Heart right ventricle (tissue), 16 donors: ENCODE measurements around the gene CSNK1G2. TPM values are rescaled to one million over a fixed set of nuclear protein-coding genes. Genes with fewer than 3 reads are reported as not detected.

Source experiments
- ATAC-seq, 8 donors: fragments of 200-7000 bp; cut with Tn5 transposase; one replicate each; pipeline ENCODE4 v1.9.1; 2020; ENCODE audit warnings: mild to moderate bottlenecking in 8 of 8, moderate library complexity in 8 of 8, moderate number of reproducible peaks in 1 of 8
- DNase-seq, 2 donors: peaks; one replicate each; pipeline ENCODE4 v3.0.0-alpha.2; 2020
- H3K27ac ChIP-seq, 10 donors: fragments of 200-600 bp; sonication (generic) in 2 of 10; one replicate each; pipeline versions ENCODE4 v1.5.0 to v1.8.0; 2020 to 2022; ENCODE audit warnings: mild to moderate bottlenecking in 3 of 10
- H3K27me3 ChIP-seq, 7 donors: fragments of 200-600 bp; one replicate each; pipeline ENCODE4 v1.8.0; 2021 to 2022; ENCODE audit warnings: mild to moderate bottlenecking in 2 of 7
- H3K36me3 ChIP-seq, 9 donors: fragments of 200-600 bp; sonication (generic) in 1 of 9; one replicate each; pipeline versions ENCODE4 v1.5.0 to v1.8.0; 2020 to 2022; ENCODE audit warnings: mild to moderate bottlenecking in 2 of 9
- H3K4me1 ChIP-seq, 9 donors: fragments of 200-600 bp; sonication (generic) in 1 of 9; one replicate each; pipeline versions ENCODE4 v1.5.0 to v1.8.0; 2020 to 2022; ENCODE audit warnings: mild to moderate bottlenecking in 4 of 9
- H3K4me3 ChIP-seq, 10 donors: fragments of 200-600 bp; sonication (generic) in 2 of 10; one replicate each; pipeline versions ENCODE4 v1.5.0 to v1.8.0; 2020 to 2022; ENCODE audit warnings: mild to moderate bottlenecking in 7 of 10, moderate library complexity in 2 of 10
- H3K9me3 ChIP-seq, 11 donors: fragments of 200-600 bp in 10 of 11; sonication (generic) in 2 of 11; one replicate each; pipeline versions ENCODE4 v1.5.0 to v1.8.0; 2013 to 2022; ENCODE audit warnings: mild to moderate bottlenecking in 2 of 11, control low read depth in 1 of 11, moderate library complexity in 1 of 11
- WGBS, 2 donors: extraction: QIAGEN DNeasy Blood & Tissue Kit; methylation state at CpG; one replicate each; pipeline ENCODE4 v1.1.7; 2013; ENCODE audit warnings: inconsistent platforms in 1 of 2; 5-methylcytosine and 5-hydroxymethylcytosine counted together
- intact Hi-C, 10 donors: fragments of 100-400 bp; cut with DNase I; formaldehyde crosslinking; loops; one replicate each; pipeline versions ENCODE4 v1.11.1 to v1.14.2; 2022
- polyA plus RNA-seq, 2 donors: library from polyadenylated mRNA; stranded (reverse); fragments of 200-250 nt; gene quantifications; one replicate each; pipeline ENCODE4 v1.2.3, GENCODE V29; 2013
- total RNA-seq, 10 donors: library from RNA; stranded (reverse); fragmentation: NEBNext Ultra II Directional in 3 of 10; extraction: Animal tissue kit (Norgen Biotek cat#: 25700) in 3 of 10; gene quantifications; one replicate each; pipeline versions ENCODE4 v1.2.1 to v1.2.4, GENCODE V29; 2021 to 2023
- TF ChIP-seq, protein P1 (sequence below), 9 donors: fragments of 200-600 bp; sonication (generic) in 2 of 9; IDR thresholded peaks; one replicate each; pipeline versions ENCODE4 v1.5.0 to v1.8.0; 2021 to 2022; ENCODE audit warnings: antibody characterized with exemption in 9 of 9, mild to moderate bottlenecking in 5 of 9, moderate library complexity in 1 of 9
- donor health status: Arrhythmogenic right ventricular cardiomyopathy.
- donor health status: ischemic (EF 13 %, LVEDD 7.1; RV severe dilation, severe dysfunction).
- donor health status: healthy with polysubstance abuse.
- donor health status: DM: no; HTN: yes; CAD: no.
- donor health status: DM: no; HTN: no; CAD: no.
- donor health status: ischemic (EF 25% LVEDD 6.9; RV normal size, moderate dysfunction).
- donor health status: ischemic (EF 25% LVEDD 5.7; RV mildly dilated, moderate dysfunction).
- donor health status: healthy.
- donor health status: DM: yes; HTN: yes; CAD: no.
- donor health status: Ischemic cardiomyopathy.
- donor health status: ischemic (EF 35%, LVEDD 5.7; RV mildly dilated, moderate dysfunction).
- donor health status: nonischemic (EF 11% LVEDD 7.7; RV severe dilation, severe dysfunction).
- donor health status: DM: yes; HTN: yes; CAD: no.
- donor health status: PGD.
- donor health status: ischemic (EF 29% LVEDD 5.4; RV normal size, mild dysfunction).
- donor health status: nonischemic (EF 23%, LVEDD 6.1; RV moderate dilation, normal function).

Gene CSNK1G2
- total and polyA plus RNA-seq, 12 donors, result 17.7 to 35.2 (median 23.9) TPM

DNA sequence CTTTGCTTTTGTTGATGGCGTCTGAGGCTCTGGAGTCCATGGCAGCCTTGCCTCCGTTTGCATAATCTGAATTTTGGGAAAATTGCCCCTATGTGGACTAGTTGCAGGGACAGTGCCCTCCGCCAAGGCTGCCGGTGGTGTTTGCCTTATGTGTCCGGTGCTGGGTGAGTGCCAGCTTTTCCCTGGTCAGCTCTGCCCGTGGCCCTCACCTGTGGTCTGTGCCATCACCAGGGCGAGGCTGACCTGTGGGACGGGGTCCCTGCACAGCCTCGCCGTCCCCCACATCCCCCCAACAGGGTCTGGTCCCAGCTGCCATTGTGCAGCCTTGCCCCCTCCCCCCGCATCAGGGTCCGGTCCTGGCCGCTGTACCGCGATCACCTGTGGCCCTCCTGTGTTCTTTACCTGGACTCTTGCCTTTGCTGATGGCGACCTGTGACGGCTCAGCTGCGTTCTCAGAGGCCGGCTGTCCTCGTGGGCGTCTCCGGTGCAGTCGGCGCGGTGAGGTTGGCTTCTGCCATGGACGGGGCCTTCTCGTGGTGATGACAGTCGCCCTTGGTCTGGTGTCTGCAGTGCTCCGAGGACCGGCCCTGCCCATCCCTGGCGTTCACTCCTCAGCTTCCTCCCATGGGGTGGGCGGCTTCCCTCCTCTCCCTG is 12.6 kb downstream of the CSNK1G2 start:
- TF ChIP-seq, protein P1, sequence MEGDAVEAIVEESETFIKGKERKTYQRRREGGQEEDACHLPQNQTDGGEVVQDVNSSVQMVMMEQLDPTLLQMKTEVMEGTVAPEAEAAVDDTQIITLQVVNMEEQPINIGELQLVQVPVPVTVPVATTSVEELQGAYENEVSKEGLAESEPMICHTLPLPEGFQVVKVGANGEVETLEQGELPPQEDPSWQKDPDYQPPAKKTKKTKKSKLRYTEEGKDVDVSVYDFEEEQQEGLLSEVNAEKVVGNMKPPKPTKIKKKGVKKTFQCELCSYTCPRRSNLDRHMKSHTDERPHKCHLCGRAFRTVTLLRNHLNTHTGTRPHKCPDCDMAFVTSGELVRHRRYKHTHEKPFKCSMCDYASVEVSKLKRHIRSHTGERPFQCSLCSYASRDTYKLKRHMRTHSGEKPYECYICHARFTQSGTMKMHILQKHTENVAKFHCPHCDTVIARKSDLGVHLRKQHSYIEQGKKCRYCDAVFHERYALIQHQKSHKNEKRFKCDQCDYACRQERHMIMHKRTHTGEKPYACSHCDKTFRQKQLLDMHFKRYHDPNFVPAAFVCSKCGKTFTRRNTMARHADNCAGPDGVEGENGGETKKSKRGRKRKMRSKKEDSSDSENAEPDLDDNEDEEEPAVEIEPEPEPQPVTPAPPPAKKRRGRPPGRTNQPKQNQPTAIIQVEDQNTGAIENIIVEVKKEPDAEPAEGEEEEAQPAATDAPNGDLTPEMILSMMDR (IDR thresholded peaks at IDR 0.05), result no peak
- no peak overlapping the region for H3K4me3 ChIP-seq
- no peaks in the 10 kb centered on the region for H3K27me3 ChIP-seq
- DNase-seq, result no peak
- H3K4me1 ChIP-seq, result peaks cover 0 to 7% (median 0%) of the 10 kb centered on the region in 9 donors
- H3K27ac ChIP-seq, result no peak overlapping the region
- intact Hi-C loops, result no loop called here
- WGBS, 2 donors, result 94% methylated on average over 32 of the region's 32 CpGs
- no peaks in the 10 kb centered on the region for H3K9me3 ChIP-seq
- peaks cover 0 to 46% (median 0%) of the 10 kb centered on the region in 9 donors for H3K36me3 ChIP-seq
- no peak for ATAC-seq

DNA sequence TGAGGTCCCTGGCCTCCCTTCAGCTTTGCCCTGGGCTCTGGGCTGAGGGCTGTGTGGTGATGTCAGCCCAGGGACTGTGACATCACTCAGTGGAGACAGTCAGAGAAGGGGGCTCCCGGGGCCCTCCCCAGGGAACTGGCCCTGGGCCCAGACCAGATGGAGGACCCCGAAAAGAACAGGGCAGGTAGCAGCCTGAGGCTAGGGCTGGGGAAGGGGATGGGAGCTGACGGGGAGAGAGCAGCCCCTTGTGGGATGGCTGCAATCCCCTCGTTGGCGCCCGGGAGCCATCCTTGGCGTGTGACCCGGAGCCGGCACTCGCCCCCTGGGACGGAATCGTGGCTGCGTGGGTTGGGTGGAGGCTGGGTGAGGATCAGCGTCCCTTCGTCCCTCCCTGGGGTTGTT is 13.6 kb downstream of the CSNK1G2 start:
- intact Hi-C loops, result no loop called here

DNA sequence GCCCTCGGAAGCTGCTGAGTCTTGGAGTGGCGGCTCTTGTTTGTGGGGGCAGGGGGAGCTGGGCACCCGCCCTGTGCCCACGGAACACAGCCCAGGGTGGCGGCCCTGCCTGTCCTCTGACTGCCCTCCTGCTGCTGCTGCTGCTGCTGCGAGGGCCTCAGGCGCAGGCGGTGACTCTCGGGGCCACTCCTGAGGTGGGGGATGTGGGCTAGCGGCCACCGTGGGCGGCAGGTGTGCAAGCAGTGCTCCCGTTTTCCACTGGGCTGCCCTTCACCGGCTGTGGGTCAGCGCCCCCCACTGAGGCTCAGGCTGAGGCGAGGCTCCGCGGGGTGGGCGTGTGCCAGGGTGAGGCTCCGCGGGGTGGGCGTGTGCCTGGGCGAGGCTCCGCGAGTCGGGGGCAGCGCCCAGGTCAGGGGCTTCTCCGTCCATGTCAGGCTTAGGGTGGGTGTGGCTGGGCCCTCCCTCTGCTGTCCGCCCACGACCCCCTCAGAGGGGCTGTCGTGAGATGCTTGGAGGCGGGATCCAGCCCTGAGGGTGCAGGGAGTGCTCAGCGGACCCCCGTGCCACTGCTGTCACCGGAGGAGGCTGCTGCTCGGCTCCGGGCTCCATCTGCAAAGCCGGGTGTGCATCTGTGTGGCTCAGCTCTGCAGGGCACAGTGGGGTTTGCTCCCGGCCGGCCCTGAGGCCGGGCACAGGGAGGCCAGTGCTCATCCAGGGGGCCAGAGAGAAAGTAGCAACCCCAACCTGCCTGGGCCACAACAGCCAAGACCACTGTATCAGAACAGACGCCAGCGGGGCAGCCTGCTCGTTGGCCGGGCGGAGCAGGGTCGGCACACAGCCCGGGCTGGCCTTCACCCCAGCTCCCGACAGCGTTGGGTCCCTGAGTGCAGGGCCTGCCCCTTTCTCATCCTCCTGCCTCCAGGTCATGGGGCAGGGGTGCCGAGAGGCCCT is 14.5 kb downstream of the CSNK1G2 start:
- Histone ChIP-seq H3K9me3 (no peaks in the 10 kb centered on the region), H3K4me3 (no peak overlapping the region), H3K36me3 (peaks cover 0 to 31% (median 0%) of the 10 kb centered on the region in 9 donors), H3K27ac (no peak overlapping the region), H3K27me3 (no peaks in the 10 kb centered on the region), H3K4me1 (peaks cover 0 to 7% (median 0%) of the 10 kb centered on the region in 9 donors)
- TF ChIP-seq, protein P1 (IDR thresholded peaks at IDR 0.05), result no peak
- WGBS, 2 donors, result 86 to 87% methylated on average over 44 to 51 of the region's 51 CpGs
- DNase-seq (no peak), ATAC-seq (no peak)
- intact Hi-C loops, result no loop called here

More for the DNA sequence above, 13.6 kb downstream of the CSNK1G2 start:
- H3K36me3 ChIP-seq, result peaks cover 0 to 39% (median 0%) of the 10 kb centered on the region in 9 donors
- no peak for ATAC-seq
- H3K9me3 ChIP-seq, result no peaks in the 10 kb centered on the region
- H3K4me1 ChIP-seq, result peaks cover 0 to 7% (median 0%) of the 10 kb centered on the region in 9 donors
- TF ChIP-seq, protein P1 (IDR thresholded peaks at IDR 0.05), result no peak
- H3K27me3 ChIP-seq, result no peaks in the 10 kb centered on the region
- 95% methylated on average over 12 to 15 of the region's 15 CpGs for WGBS, 2 donors
- H3K4me3 ChIP-seq, result no peak overlapping the region
- DNase-seq, result no peak
- no peak overlapping the region for H3K27ac ChIP-seq

DNA sequence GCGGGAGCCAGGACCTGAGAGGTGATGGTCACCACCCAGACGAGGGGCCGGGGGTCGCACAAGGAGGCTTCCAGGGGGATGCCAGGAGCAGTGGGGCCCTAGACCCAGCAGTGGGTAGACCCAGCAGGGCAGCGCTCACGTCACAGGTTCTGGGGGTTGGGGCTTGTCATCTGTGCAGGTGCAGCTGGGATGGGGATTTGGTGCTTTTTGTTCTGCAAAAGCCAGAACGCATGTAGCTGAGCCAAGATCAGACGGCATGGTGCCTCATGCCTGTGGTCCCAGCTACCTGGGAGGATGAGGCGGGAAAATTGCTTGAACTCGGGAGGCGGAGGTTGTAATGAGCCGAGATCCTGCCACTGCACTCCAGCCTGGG is 15.1 kb downstream of the CSNK1G2 start:
- no peak for DNase-seq
- intact Hi-C loops, result no loop called here
- TF ChIP-seq, protein P1 (IDR thresholded peaks at IDR 0.05), result no peak
- Histone ChIP-seq H3K36me3 (peaks cover 0 to 34% (median 0%) of the 10 kb centered on the region in 9 donors), H3K27me3 (no peaks in the 10 kb centered on the region), H3K4me3 (no peak overlapping the region), H3K9me3 (no peaks in the 10 kb centered on the region), H3K27ac (no peak overlapping the region), H3K4me1 (peaks cover 0 to 7% (median 0%) of the 10 kb centered on the region in 9 donors)
- ATAC-seq, result no peak
- WGBS, 2 donors, result 94 to 95% methylated on average over 12 of the region's 12 CpGs
